OCI-LY1 (cell line): ENCODE results near the gene KATNAL1.

Experiments
- EZH2 ChIP-seq: fragments of 200-600 bp; sonication (generic), shearing (Covaris generic); IDR thresholded peaks from 2 replicates; pipeline ENCODE4 v1.8.0; 2017; ENCODE audit warnings: borderline replicate concordance, mixed run types, mild to moderate bottlenecking, antibody characterized with exemption, low read length, moderate library complexity, mixed read lengths
- TF ChIP-seq, protein P1 (sequence below): fragments of 200-600 bp; sonication (generic), shearing (Covaris generic); IDR thresholded peaks from 2 replicates; pipeline ENCODE4 v1.5.1; 2017; ENCODE audit warnings: mild to moderate bottlenecking, antibody characterized with exemption, low read length, moderate library complexity, mixed read lengths

DNA sequence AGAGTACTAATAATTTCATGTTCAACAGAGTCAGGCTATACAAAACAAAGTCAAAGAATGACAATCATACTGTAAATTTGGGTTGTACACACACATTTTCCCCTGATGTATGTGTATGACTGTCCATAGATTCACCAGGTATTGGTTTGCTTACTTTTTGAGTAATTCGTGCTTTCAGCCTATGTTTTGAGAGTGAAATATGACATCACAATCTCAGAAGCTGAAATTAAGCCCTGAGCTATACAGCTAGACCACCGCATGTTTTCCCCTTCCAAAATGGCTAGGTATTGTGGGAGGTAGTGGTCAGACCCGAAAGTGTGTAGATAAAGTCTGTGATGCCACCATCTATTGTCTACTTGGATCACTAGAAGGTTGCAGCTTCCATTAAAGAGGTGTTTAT, 102.8 kb downstream of the KATNAL1 start:
- TF ChIP-seq, protein P1, sequence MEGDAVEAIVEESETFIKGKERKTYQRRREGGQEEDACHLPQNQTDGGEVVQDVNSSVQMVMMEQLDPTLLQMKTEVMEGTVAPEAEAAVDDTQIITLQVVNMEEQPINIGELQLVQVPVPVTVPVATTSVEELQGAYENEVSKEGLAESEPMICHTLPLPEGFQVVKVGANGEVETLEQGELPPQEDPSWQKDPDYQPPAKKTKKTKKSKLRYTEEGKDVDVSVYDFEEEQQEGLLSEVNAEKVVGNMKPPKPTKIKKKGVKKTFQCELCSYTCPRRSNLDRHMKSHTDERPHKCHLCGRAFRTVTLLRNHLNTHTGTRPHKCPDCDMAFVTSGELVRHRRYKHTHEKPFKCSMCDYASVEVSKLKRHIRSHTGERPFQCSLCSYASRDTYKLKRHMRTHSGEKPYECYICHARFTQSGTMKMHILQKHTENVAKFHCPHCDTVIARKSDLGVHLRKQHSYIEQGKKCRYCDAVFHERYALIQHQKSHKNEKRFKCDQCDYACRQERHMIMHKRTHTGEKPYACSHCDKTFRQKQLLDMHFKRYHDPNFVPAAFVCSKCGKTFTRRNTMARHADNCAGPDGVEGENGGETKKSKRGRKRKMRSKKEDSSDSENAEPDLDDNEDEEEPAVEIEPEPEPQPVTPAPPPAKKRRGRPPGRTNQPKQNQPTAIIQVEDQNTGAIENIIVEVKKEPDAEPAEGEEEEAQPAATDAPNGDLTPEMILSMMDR, result no peak
- no peak for TF ChIP-seq EZH2
